ENCODE results near the gene LGR4. TPM values are rescaled to one million over a fixed set of nuclear protein-coding genes. Genes with fewer than 3 reads are reported as not detected.

The LGR4 gene
- total RNA-seq, 1 experiment from 2014 or later = 37.1 TPM

GRCh38 chr11:27384227-27384626 lies 88.4 kb downstream of the LGR4 start:
- Mint-ChIP-seq H3K27me3 (ENCODE audit: insufficient read depth, unreplicated experiment) (no peaks in the 10 kb centered on the region), H3K36me3 (ENCODE audit: insufficient read depth, unreplicated experiment) (peaks cover 24% of the 10 kb centered on the region), H3K4me1 (ENCODE audit: low read depth, unreplicated experiment) (peaks cover 34% of the 10 kb centered on the region), H3K4me3 (ENCODE audit: unreplicated experiment) (no peak overlapping the region), H3K27ac (ENCODE audit: unreplicated experiment) (no peak overlapping the region), H3K9me3 (ENCODE audit: unreplicated experiment) (no peaks in the 10 kb centered on the region)
- Histone ChIP-seq H3K4me1 (peaks cover 23% of the 10 kb centered on the region), H3K36me3 (ENCODE audit: control insufficient read depth, insufficient read depth, low read length) (no peaks in the 10 kb centered on the region), H3K4me3 (ENCODE audit: low read depth, low read length) (no peak overlapping the region), H3K27me3 (replicated peaks; ENCODE audit: control insufficient read depth, insufficient read depth, low read length) (no peaks in the 10 kb centered on the region), H3K9me3 (no peaks in the 10 kb centered on the region)
- no peak for TF ChIP-seq CTCF (IDR thresholded peaks at IDR 0.05; ENCODE audit: insufficient read depth in 1 of 2, low read depth in 1 of 2, low read length in 1 of 2, severe bottlenecking in 1 of 2, unreplicated experiment in 1 of 2)
- DNase-seq = no peak
- ChIA-PET CTCF (no interaction called here), POLR2A (no interaction called here)
- no TSS peak for BruUV-seq (replicated peaks)
- intact Hi-C loops (cut with micrococcal nuclease; ENCODE audit: unreplicated experiment) = no loop called here

- Histone ChIP-seq H3K4me3 (ENCODE audit: low read depth, low read length) (no peak overlapping the region), H3K27me3 (replicated peaks; ENCODE audit: control insufficient read depth, insufficient read depth, low read length) (no peaks in the 10 kb centered on the region), H3K4me1 (peaks cover 17% of the 10 kb centered on the region), H3K36me3 (ENCODE audit: control insufficient read depth, insufficient read depth, low read length) (no peaks in the 10 kb centered on the region; the same call in 1 of the 2 replicates), H3K9me3 (no peaks in the 10 kb centered on the region)
- peaks cover 23% of the 10 kb centered on the region for H3K36me3 Mint-ChIP-seq (ENCODE audit: insufficient read depth, unreplicated experiment)
- CTCF ChIA-PET = no interaction called here
- POLR2A ChIA-PET = no interaction called here
- no peak overlapping the region for H3K27ac Mint-ChIP-seq (ENCODE audit: unreplicated experiment)
- no peaks in the 10 kb centered on the region for H3K9me3 Mint-ChIP-seq (ENCODE audit: unreplicated experiment)
- peaks cover 36% of the 10 kb centered on the region for H3K4me1 Mint-ChIP-seq (ENCODE audit: low read depth, unreplicated experiment)
- H3K27me3 Mint-ChIP-seq (ENCODE audit: insufficient read depth, unreplicated experiment) = no peaks in the 10 kb centered on the region
- TF ChIP-seq CTCF (IDR thresholded peaks at IDR 0.05; ENCODE audit: insufficient read depth in 1 of 2, low read depth in 1 of 2, low read length in 1 of 2, severe bottlenecking in 1 of 2, unreplicated experiment in 1 of 2) = no peak
- BruUV-seq (replicated peaks) = no TSS peak
- no peak for DNase-seq
- intact Hi-C loops (cut with micrococcal nuclease; ENCODE audit: unreplicated experiment) = no loop called here
- H3K4me3 Mint-ChIP-seq (ENCODE audit: unreplicated experiment) = no peak overlapping the region
These were observed 88.9 kb downstream of the LGR4 start for GRCh38 chr11:27383645-27384044.

GRCh38 chr11:27381238-27381666 lies 91.3 kb downstream of the LGR4 start:
- ChIA-PET CTCF (no interaction called here), POLR2A (no interaction called here)
- Mint-ChIP-seq H3K27ac (ENCODE audit: unreplicated experiment) (no peak overlapping the region), H3K27me3 (ENCODE audit: insufficient read depth, unreplicated experiment) (no peaks in the 10 kb centered on the region), H3K9me3 (ENCODE audit: unreplicated experiment) (no peaks in the 10 kb centered on the region), H3K36me3 (ENCODE audit: insufficient read depth, unreplicated experiment) (peaks cover 23% of the 10 kb centered on the region), H3K4me3 (ENCODE audit: unreplicated experiment) (no peak overlapping the region), H3K4me1 (ENCODE audit: low read depth, unreplicated experiment) (peaks cover 32% of the 10 kb centered on the region)
- H3K9me3 ChIP-seq = no peaks in the 10 kb centered on the region
- BruUV-seq (replicated peaks) = no TSS peak
- H3K4me3 ChIP-seq (ENCODE audit: low read depth, low read length) = no peak overlapping the region
- no peaks in the 10 kb centered on the region; the same call in 1 of the 2 replicates for H3K36me3 ChIP-seq (ENCODE audit: control insufficient read depth, insufficient read depth, low read length)
- no peaks in the 10 kb centered on the region for H3K4me1 ChIP-seq
- no peak for TF ChIP-seq CTCF (IDR thresholded peaks at IDR 0.05; ENCODE audit: insufficient read depth in 1 of 2, low read depth in 1 of 2, low read length in 1 of 2, severe bottlenecking in 1 of 2, unreplicated experiment in 1 of 2)
- intact Hi-C loops (cut with micrococcal nuclease; ENCODE audit: unreplicated experiment) = no loop called here
- DNase-seq = no peak
- no peaks in the 10 kb centered on the region for H3K27me3 ChIP-seq (replicated peaks; ENCODE audit: control insufficient read depth, insufficient read depth, low read length)
